Stimulated activated CD8-positive, alpha-beta memory T cell treated with anti-CD3 and anti-CD28 coated beads, Interleukin-12 subunit alpha, Interleukin-12 subunit beta, amount 100 ng/mL, for 4 hours (primary cell): Measurements from ENCODE around the gene MC5R.
"Not testable (repeated sequence)": the region's sequence is repeated elsewhere in the genome, so short reads cannot be mapped to it uniquely, and the experiment has no call there.

ENCODE experiments used
- DNase-seq: peaks from one replicate; pipeline ENCODE4 v3.0.0-alpha.2; 2020; ENCODE audit warnings: low read depth

The MC5R gene

GRCh38 chr18:13849791-13850190 is 25.8 kb downstream of the MC5R start:
- DNase-seq, result no peak

- not testable (repeated sequence) for DNase-seq
Observed at GRCh38 chr18:13862898-13863297, 38.9 kb downstream of the MC5R start.

- DNase-seq, result no peak
Observed at GRCh38 chr18:13868501-13869271, 44.7 kb downstream of the MC5R start.

GRCh38 chr18:13871701-13872100 is 47.8 kb downstream of the MC5R start:
- DNase-seq, result no peak

- DNase-seq, result no peak
Observed at GRCh38 chr18:13872373-13872772, 48.4 kb downstream of the MC5R start.

GRCh38 chr18:13872932-13873331 is 49.0 kb downstream of the MC5R start:
- no peak for DNase-seq

GRCh38 chr18:13874558-13874957 is 50.6 kb downstream of the MC5R start:
- no peak for DNase-seq
